ENCODE measurements around the gene EMCN. TPM values are rescaled to one million over a fixed set of nuclear protein-coding genes. Genes with fewer than 3 reads are reported as not detected.

Gene EMCN
- total RNA-seq, 1 donor from 2014 or later, result not detected

DNA sequence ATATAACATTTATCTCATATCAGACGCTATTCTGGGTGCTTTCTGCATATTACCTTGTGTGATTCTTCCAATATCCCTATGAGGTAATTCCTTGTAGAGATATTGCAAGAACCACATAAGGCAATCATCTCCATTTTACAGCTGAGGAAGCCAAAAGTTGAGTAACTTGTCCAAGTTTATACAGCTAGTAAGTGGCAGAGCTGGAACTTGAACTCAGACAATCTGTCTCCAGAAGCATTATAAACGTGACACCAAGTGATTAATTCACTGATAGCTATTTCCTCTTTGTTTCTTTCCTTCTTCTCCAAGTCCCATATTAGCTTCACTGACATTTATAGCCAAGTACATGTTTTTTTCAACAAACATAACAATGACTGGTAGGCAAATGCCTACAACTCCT lies 7.3 kb downstream of the EMCN start:
- no peaks in the 10 kb centered on the region for H3K36me3 ChIP-seq
- peaks cover 4% of the 10 kb centered on the region for H3K4me1 ChIP-seq
- H3K4me3 ChIP-seq, result no peak overlapping the region
- H3K27me3 ChIP-seq, result no peaks in the 10 kb centered on the region
- no peak for DNase-seq (ENCODE audit: low spot score)
- no peaks in the 10 kb centered on the region for H3K79me2 ChIP-seq (ENCODE audit: low read depth)
- no peak overlapping the region for H3K9ac ChIP-seq
- H3K4me1 Mint-ChIP-seq, result peaks cover 18% of the 10 kb centered on the region
- TF ChIP-seq EZH2 (IDR thresholded peaks at IDR 0.05) (no peak), EZH2phosphoT487 (IDR thresholded peaks at IDR 0.05) (no peak)
- TF ChIP-seq, protein P1, sequence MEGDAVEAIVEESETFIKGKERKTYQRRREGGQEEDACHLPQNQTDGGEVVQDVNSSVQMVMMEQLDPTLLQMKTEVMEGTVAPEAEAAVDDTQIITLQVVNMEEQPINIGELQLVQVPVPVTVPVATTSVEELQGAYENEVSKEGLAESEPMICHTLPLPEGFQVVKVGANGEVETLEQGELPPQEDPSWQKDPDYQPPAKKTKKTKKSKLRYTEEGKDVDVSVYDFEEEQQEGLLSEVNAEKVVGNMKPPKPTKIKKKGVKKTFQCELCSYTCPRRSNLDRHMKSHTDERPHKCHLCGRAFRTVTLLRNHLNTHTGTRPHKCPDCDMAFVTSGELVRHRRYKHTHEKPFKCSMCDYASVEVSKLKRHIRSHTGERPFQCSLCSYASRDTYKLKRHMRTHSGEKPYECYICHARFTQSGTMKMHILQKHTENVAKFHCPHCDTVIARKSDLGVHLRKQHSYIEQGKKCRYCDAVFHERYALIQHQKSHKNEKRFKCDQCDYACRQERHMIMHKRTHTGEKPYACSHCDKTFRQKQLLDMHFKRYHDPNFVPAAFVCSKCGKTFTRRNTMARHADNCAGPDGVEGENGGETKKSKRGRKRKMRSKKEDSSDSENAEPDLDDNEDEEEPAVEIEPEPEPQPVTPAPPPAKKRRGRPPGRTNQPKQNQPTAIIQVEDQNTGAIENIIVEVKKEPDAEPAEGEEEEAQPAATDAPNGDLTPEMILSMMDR (IDR thresholded peaks at IDR 0.05), result no peak
- no peak overlapping the region for H3K27ac Mint-ChIP-seq
- H3K27ac ChIP-seq, result no peak overlapping the region
- H2AFZ ChIP-seq (replicated peaks), result no peak overlapping the region
- peaks cover 2% of the 10 kb centered on the region for H3K27me3 Mint-ChIP-seq (ENCODE audit: insufficient read depth, low read depth)
- H3K9me3 ChIP-seq (ENCODE audit: low read depth), result no peaks in the 10 kb centered on the region
- H3K9me3 Mint-ChIP-seq, result no peaks in the 10 kb centered on the region
- H3K4me3 Mint-ChIP-seq, result no peak overlapping the region
- no peaks in the 10 kb centered on the region for H3K36me3 Mint-ChIP-seq
- no peak overlapping the region for H3K4me2 ChIP-seq
- H4K20me1 ChIP-seq (ENCODE audit: low read depth), result no peaks in the 10 kb centered on the region
- H3F3A ChIP-seq (ENCODE audit: low read depth), result no peaks in the 10 kb centered on the region

GRCh38 chr4:100509386-100509785 lies 8.4 kb downstream of the EMCN start:
- Histone ChIP-seq H3K4me2 (no peak overlapping the region), H3K9me3 (ENCODE audit: low read depth) (no peaks in the 10 kb centered on the region), H3K4me1 (peaks cover 4% of the 10 kb centered on the region), H3K79me2 (ENCODE audit: low read depth) (no peaks in the 10 kb centered on the region), H3F3A (ENCODE audit: low read depth) (no peaks in the 10 kb centered on the region), H4K20me1 (ENCODE audit: low read depth) (no peaks in the 10 kb centered on the region), H3K9ac (no peak overlapping the region), H3K27me3 (no peaks in the 10 kb centered on the region), H3K36me3 (no peaks in the 10 kb centered on the region), H2AFZ (replicated peaks) (no peak overlapping the region), H3K4me3 (no peak overlapping the region), H3K27ac (no peak overlapping the region)
- Mint-ChIP-seq H3K36me3 (no peaks in the 10 kb centered on the region), H3K4me1 (peaks cover 18% of the 10 kb centered on the region), H3K27ac (no peak overlapping the region), H3K4me3 (no peak overlapping the region), H3K27me3 (ENCODE audit: insufficient read depth, low read depth) (peaks cover 2% of the 10 kb centered on the region), H3K9me3 (peaks cover 7% of the 10 kb centered on the region)
- DNase-seq (ENCODE audit: low spot score), result no peak
- TF ChIP-seq EZH2 (IDR thresholded peaks at IDR 0.05) (no peak), EZH2phosphoT487 (IDR thresholded peaks at IDR 0.05) (no peak)
- TF ChIP-seq, protein P1 (IDR thresholded peaks at IDR 0.05), result no peak

DNA sequence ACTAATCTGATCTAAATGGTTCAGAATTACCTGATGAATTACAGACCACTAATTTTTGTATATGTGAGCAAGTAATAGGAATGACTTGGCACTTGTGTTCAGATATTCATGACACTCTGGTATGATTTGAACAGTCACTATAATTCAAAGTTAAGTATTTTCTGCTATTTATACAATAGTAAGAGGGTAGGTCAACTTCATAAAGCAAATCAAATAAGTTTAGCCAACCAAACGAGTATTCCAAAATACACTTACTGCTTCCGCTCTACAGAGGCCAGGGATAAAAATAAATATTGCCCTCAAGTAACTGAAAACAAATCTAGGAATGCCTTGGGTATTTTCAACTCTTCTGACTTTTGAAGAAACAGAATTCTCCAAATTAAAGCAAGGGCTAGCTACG lies 9.1 kb downstream of the EMCN start:
- Histone ChIP-seq H3K36me3 (no peaks in the 10 kb centered on the region), H4K20me1 (ENCODE audit: low read depth) (no peaks in the 10 kb centered on the region), H3K79me2 (ENCODE audit: low read depth) (no peaks in the 10 kb centered on the region), H3K4me1 (peaks cover 4% of the 10 kb centered on the region), H3K9ac (no peak overlapping the region), H3K9me3 (ENCODE audit: low read depth) (no peaks in the 10 kb centered on the region), H3F3A (ENCODE audit: low read depth) (no peaks in the 10 kb centered on the region), H2AFZ (replicated peaks) (no peak overlapping the region), H3K27me3 (no peaks in the 10 kb centered on the region), H3K4me3 (no peak overlapping the region), H3K27ac (no peak overlapping the region), H3K4me2 (no peak overlapping the region)
- TF ChIP-seq EZH2phosphoT487 (IDR thresholded peaks at IDR 0.05) (no peak), EZH2 (IDR thresholded peaks at IDR 0.05) (no peak)
- TF ChIP-seq, protein P1 (IDR thresholded peaks at IDR 0.05), result no peak
- Mint-ChIP-seq H3K27me3 (ENCODE audit: insufficient read depth, low read depth) (peaks cover 4% of the 10 kb centered on the region), H3K36me3 (no peaks in the 10 kb centered on the region), H3K4me3 (no peak overlapping the region), H3K4me1 (peaks cover 18% of the 10 kb centered on the region), H3K27ac (no peak overlapping the region), H3K9me3 (peaks cover 7% of the 10 kb centered on the region)
- DNase-seq (ENCODE audit: low spot score), result no peak

Measured in neural progenitor cell (in vitro differentiated cells).